ENCODE measurements around the gene CT47C1. TPM values are rescaled to one million over a fixed set of nuclear protein-coding genes. Genes with fewer than 3 reads are reported as not detected.

Gene CT47C1
- total RNA-seq, 5 donors from 2014 or later (not counting 1 experiment from before 2014, with no cell fraction given), result not detected

- ChIA-PET POLR2A (no interaction called here), CTCF (no interaction called here)
- no peaks in the 10 kb centered on the region for H3K4me1 Mint-ChIP-seq
- Histone ChIP-seq H3K36me3 (ENCODE audit: control insufficient read depth in 2 of 2, extremely low read depth in 1 of 2, insufficient read depth in 1 of 2, low read length in 1 of 2) (no peaks in the 10 kb centered on the region), H3K9me3 (no peaks in the 10 kb centered on the region), H3K27me3 (replicated peaks in 1 of 2; ENCODE audit: control insufficient read depth in 2 of 2, extremely low read depth in 1 of 2, insufficient read depth in 2 of 2, low read length in 1 of 2) (no peaks in the 10 kb centered on the region), H3K4me1 (ENCODE audit: control insufficient read depth in 1 of 2, extremely low read depth in 1 of 2, insufficient read depth in 2 of 2, low read length in 2 of 2) (no peaks in the 10 kb centered on the region), H3K27ac (ENCODE audit: low read length) (no peak overlapping the region), H3K4me3 (ENCODE audit: control insufficient read depth in 1 of 2, extremely low read depth in 1 of 2, low read length in 1 of 2) (no peak overlapping the region)
- peaks cover 4 to 21% of the 10 kb centered on the region in 2 donors for H3K27me3 Mint-ChIP-seq
- WGBS (ENCODE audit: insufficient coverage), result no CpG with 5 or more reads among the region's 2 CpGs
- no peak overlapping the region for H3K27ac Mint-ChIP-seq
- no peak overlapping the region for H3K4me3 Mint-ChIP-seq
- no peak for DNase-seq
- no peaks in the 10 kb centered on the region for H3K36me3 Mint-ChIP-seq
- H3K9me3 Mint-ChIP-seq, result no peaks in the 10 kb centered on the region
- ATAC-seq (replicated peaks in 1 of 4), result no peak
Observed at GRCh38 chrX:119045884-119046283, 26.9 kb upstream of the CT47C1 start.

GRCh38 chrX:119055687-119056086 is 17.1 kb upstream of the CT47C1 start:
- Mint-ChIP-seq H3K9me3 (no peaks in the 10 kb centered on the region), H3K4me1 (no peaks in the 10 kb centered on the region), H3K27me3 (peaks cover 1 to 30% of the 10 kb centered on the region in 2 donors), H3K4me3 (no peak overlapping the region), H3K36me3 (no peaks in the 10 kb centered on the region), H3K27ac (no peak overlapping the region)
- 60% methylated on average over 1 of the region's 2 CpGs for WGBS (ENCODE audit: insufficient coverage)
- H3K27me3 ChIP-seq (replicated peaks in 1 of 2; ENCODE audit: control insufficient read depth in 2 of 2, extremely low read depth in 1 of 2, insufficient read depth in 2 of 2, low read length in 1 of 2), result no peaks in the 10 kb centered on the region
- POLR2A ChIA-PET, result no interaction called here
- H3K4me3 ChIP-seq (ENCODE audit: control insufficient read depth in 1 of 2, extremely low read depth in 1 of 2, low read length in 1 of 2), result no peak overlapping the region
- ATAC-seq (replicated peaks in 1 of 4) (no peak), DNase-seq (no peak)
- no peaks in the 10 kb centered on the region for H3K36me3 ChIP-seq (ENCODE audit: control insufficient read depth in 2 of 2, extremely low read depth in 1 of 2, insufficient read depth in 1 of 2, low read length in 1 of 2)
- no peaks in the 10 kb centered on the region for H3K4me1 ChIP-seq (ENCODE audit: control insufficient read depth in 1 of 2, extremely low read depth in 1 of 2, insufficient read depth in 2 of 2, low read length in 2 of 2)
- no peak overlapping the region for H3K27ac ChIP-seq (ENCODE audit: low read length)
- CTCF ChIA-PET, result no interaction called here
- no peaks in the 10 kb centered on the region for H3K9me3 ChIP-seq

- H3K27ac ChIP-seq (ENCODE audit: low read length), result no peak overlapping the region
- DNase-seq (no peak), ATAC-seq (replicated peaks in 1 of 4) (no peak)
- ChIA-PET POLR2A (no interaction called here), CTCF (no interaction called here)
- Mint-ChIP-seq H3K27ac (no peak overlapping the region), H3K36me3 (no peaks in the 10 kb centered on the region), H3K9me3 (no peaks in the 10 kb centered on the region), H3K4me1 (no peaks in the 10 kb centered on the region), H3K4me3 (no peak overlapping the region), H3K27me3 (peaks cover 1 to 19% of the 10 kb centered on the region in 2 donors)
- no peaks in the 10 kb centered on the region for H3K36me3 ChIP-seq (ENCODE audit: control insufficient read depth in 2 of 2, extremely low read depth in 1 of 2, insufficient read depth in 1 of 2, low read length in 1 of 2)
- H3K4me1 ChIP-seq (ENCODE audit: control insufficient read depth in 1 of 2, extremely low read depth in 1 of 2, insufficient read depth in 2 of 2, low read length in 2 of 2), result no peaks in the 10 kb centered on the region
- no peaks in the 10 kb centered on the region for H3K9me3 ChIP-seq
- H3K4me3 ChIP-seq (ENCODE audit: control insufficient read depth in 1 of 2, extremely low read depth in 1 of 2, low read length in 1 of 2), result no peak overlapping the region
- WGBS (ENCODE audit: insufficient coverage), result no CpG with 5 or more reads among the region's 6 CpGs
- no peaks in the 10 kb centered on the region for H3K27me3 ChIP-seq (replicated peaks in 1 of 2; ENCODE audit: control insufficient read depth in 2 of 2, extremely low read depth in 1 of 2, insufficient read depth in 2 of 2, low read length in 1 of 2)
Observed at GRCh38 chrX:119062750-119063374, 9.9 kb upstream of the CT47C1 start.

DNA sequence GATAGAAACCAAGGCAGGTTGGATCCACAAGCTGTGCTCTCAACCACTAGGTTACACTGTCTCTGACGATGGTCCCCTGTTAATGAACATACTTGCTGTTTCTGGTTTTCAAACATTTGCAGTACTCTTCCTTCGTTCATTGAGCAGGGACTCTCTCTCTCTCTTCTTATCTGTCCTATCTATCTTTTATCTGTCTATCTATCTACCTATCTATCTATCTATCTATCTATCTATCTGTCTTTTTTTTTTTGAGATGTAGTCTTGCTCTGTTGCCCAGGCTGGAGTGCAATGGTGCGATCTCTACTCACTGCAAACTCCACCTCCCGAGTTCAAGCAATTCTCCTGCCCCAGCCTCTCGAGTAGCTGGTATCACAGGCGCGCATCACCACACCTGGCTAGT is 9.4 kb upstream of the CT47C1 start:
- ATAC-seq (replicated peaks in 1 of 4) (no peak), DNase-seq (no peak)
- ChIA-PET CTCF (interaction anchor here in 1 of 2 donors (0.6 kb wide), 1 partner anchor 12 kb away, joined by 3 read pairs; no protein-coding TSS in a partner anchor), POLR2A (no interaction called here)
- Histone ChIP-seq H3K9me3 (no peaks in the 10 kb centered on the region), H3K4me3 (ENCODE audit: control insufficient read depth in 1 of 2, extremely low read depth in 1 of 2, low read length in 1 of 2) (no peak overlapping the region), H3K36me3 (ENCODE audit: control insufficient read depth in 2 of 2, extremely low read depth in 1 of 2, insufficient read depth in 1 of 2, low read length in 1 of 2) (no peaks in the 10 kb centered on the region), H3K27me3 (replicated peaks in 1 of 2; ENCODE audit: control insufficient read depth in 2 of 2, extremely low read depth in 1 of 2, insufficient read depth in 2 of 2, low read length in 1 of 2) (no peaks in the 10 kb centered on the region), H3K27ac (ENCODE audit: low read length) (no peak overlapping the region), H3K4me1 (ENCODE audit: control insufficient read depth in 1 of 2, extremely low read depth in 1 of 2, insufficient read depth in 2 of 2, low read length in 2 of 2) (no peaks in the 10 kb centered on the region)
- Mint-ChIP-seq H3K4me1 (no peaks in the 10 kb centered on the region), H3K27ac (no peak overlapping the region), H3K27me3 (peaks cover 1 to 19% of the 10 kb centered on the region in 2 donors), H3K9me3 (no peaks in the 10 kb centered on the region), H3K4me3 (no peak overlapping the region), H3K36me3 (no peaks in the 10 kb centered on the region)
- no CpG with 5 or more reads among the region's 7 CpGs for WGBS (ENCODE audit: insufficient coverage)

DNA sequence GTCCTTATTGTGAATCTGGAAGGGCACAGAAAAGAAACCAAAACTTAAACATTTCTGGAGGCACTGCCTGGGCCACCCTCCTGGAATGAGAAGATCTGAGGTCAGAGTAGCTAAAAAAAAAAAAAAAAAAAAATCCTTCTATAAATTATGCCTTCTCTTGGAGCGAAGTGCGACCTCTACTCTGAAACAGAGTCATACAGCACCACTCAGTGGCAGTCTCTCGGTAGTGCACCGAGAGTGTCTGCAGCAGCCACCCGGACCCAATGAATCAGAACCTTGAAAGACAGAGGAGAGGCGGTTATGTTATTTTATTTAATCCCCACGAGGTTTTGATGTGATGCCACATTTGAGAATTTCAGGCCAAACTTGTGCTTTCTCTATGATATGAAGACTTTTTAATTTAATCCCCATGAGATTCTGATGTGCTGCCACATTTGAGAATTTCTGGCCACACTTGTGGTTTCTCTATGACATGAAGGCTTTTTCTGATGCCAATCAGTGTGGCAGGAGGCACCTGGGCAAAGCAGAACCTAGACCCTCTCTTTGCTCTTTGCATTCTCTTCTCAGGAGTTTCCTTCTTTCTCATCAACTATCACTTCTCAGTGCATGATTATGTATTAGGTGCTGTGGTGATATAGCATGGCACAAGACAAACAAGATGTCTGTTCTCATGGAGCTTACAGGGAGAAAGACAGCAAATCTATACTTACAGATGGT is 5.6 kb upstream of the CT47C1 start:
- ATAC-seq (replicated peaks in 1 of 4), result peak in 1 of 4 experiments; percentile 36
- Mint-ChIP-seq H3K4me1 (no peaks in the 10 kb centered on the region), H3K27me3 (peaks cover 0 to 9% of the 10 kb centered on the region in 2 donors), H3K4me3 (no peak overlapping the region), H3K27ac (no peak overlapping the region), H3K36me3 (no peaks in the 10 kb centered on the region), H3K9me3 (no peaks in the 10 kb centered on the region)
- Histone ChIP-seq H3K4me1 (ENCODE audit: control insufficient read depth in 1 of 2, extremely low read depth in 1 of 2, insufficient read depth in 2 of 2, low read length in 2 of 2) (no peaks in the 10 kb centered on the region), H3K9me3 (no peaks in the 10 kb centered on the region), H3K27me3 (replicated peaks in 1 of 2; ENCODE audit: control insufficient read depth in 2 of 2, extremely low read depth in 1 of 2, insufficient read depth in 2 of 2, low read length in 1 of 2) (peaks cover 0 to 3% of the 10 kb centered on the region in 2 experiments), H3K4me3 (ENCODE audit: control insufficient read depth in 1 of 2, extremely low read depth in 1 of 2, low read length in 1 of 2) (no peak overlapping the region), H3K36me3 (ENCODE audit: control insufficient read depth in 2 of 2, extremely low read depth in 1 of 2, insufficient read depth in 1 of 2, low read length in 1 of 2) (no peaks in the 10 kb centered on the region), H3K27ac (ENCODE audit: low read length) (no peak overlapping the region)
- no CpG with 5 or more reads among the region's 7 CpGs for WGBS (ENCODE audit: insufficient coverage)
- peak in 21 of 35 experiments; percentile 1 to 52 (median 14) for DNase-seq
- POLR2A ChIA-PET, result interaction anchor here in 1 of 2 donors (0.6 kb wide), 2 partner anchors 138 to 522 kb away, joined by 3 read pairs; no protein-coding TSS in a partner anchor
- CTCF ChIA-PET, result interaction anchor here (0.6 to 1.5 kb wide), 8 partner anchors 15 to 375 kb away, joined by 3 to 7 read pairs (median 3); no protein-coding TSS in a partner anchor

GRCh38 chrX:119069128-119069527 is 3.7 kb upstream of the CT47C1 start:
- H3K27ac Mint-ChIP-seq, result no peak overlapping the region
- Histone ChIP-seq H3K4me3 (ENCODE audit: control insufficient read depth in 1 of 2, extremely low read depth in 1 of 2, low read length in 1 of 2) (no peak overlapping the region), H3K27me3 (replicated peaks in 1 of 2; ENCODE audit: control insufficient read depth in 2 of 2, extremely low read depth in 1 of 2, insufficient read depth in 2 of 2, low read length in 1 of 2) (peaks cover 0 to 3% of the 10 kb centered on the region in 2 experiments), H3K36me3 (ENCODE audit: control insufficient read depth in 2 of 2, extremely low read depth in 1 of 2, insufficient read depth in 1 of 2, low read length in 1 of 2) (no peaks in the 10 kb centered on the region), H3K9me3 (no peaks in the 10 kb centered on the region), H3K27ac (ENCODE audit: low read length) (no peak overlapping the region), H3K4me1 (ENCODE audit: control insufficient read depth in 1 of 2, extremely low read depth in 1 of 2, insufficient read depth in 2 of 2, low read length in 2 of 2) (no peaks in the 10 kb centered on the region)
- H3K4me3 Mint-ChIP-seq, result no peak overlapping the region
- ATAC-seq (replicated peaks in 1 of 4), result no peak
- no peaks in the 10 kb centered on the region for H3K36me3 Mint-ChIP-seq
- no CpG with 5 or more reads among the region's 1 CpG for WGBS (ENCODE audit: insufficient coverage)
- no peaks in the 10 kb centered on the region for H3K9me3 Mint-ChIP-seq
- no peaks in the 10 kb centered on the region for H3K4me1 Mint-ChIP-seq
- DNase-seq, result no peak
- POLR2A ChIA-PET, result no interaction called here
- peaks cover 0 to 6% of the 10 kb centered on the region in 2 donors for H3K27me3 Mint-ChIP-seq
- CTCF ChIA-PET, result interaction anchor here in 1 of 2 donors (0.5 kb wide), 1 partner anchor 228 kb away, joined by 3 read pairs; no protein-coding TSS in a partner anchor

Measured in T-cell (primary cell).